Gastrocnemius medialis (tissue), 4 donors: ENCODE results near the gene PHLDA2.

Experiments
- CTCF ChIP-seq, 5 experiments: fragments of 450-650 bp in 3 of 5; fragments of 200-600 bp in 2 of 5; sonication (generic) in 2 of 5; IDR thresholded peaks in 4 of 5; conservative IDR thresholded peaks in 1 of 5; 1 replicate in 4 of 5; 2 replicates in 1 of 5; pipeline ENCODE4 v1.5.1; 2016 to 2019; ENCODE audit warnings: antibody characterized with exemption in 5 of 5, mild to moderate bottlenecking in 3 of 5, moderate library complexity in 3 of 5
- POLR2A ChIP-seq, 2 donors: fragments of 450-650 bp; IDR thresholded peaks; one replicate each; pipeline ENCODE4 v1.6.1; 2017; ENCODE audit warnings: antibody characterized with exemption in 2 of 2, mild to moderate bottlenecking in 2 of 2, moderate library complexity in 2 of 2

- no peak for TF ChIP-seq CTCF (IDR thresholded peaks at IDR 0.05 in 4 of 5, conservative IDR thresholded peaks at IDR 0.05 in 1 of 5)
- no peak for TF ChIP-seq POLR2A (IDR thresholded peaks at IDR 0.05)
Measured at GRCh38 chr11:2897048-2897447, 32.2 kb downstream of the PHLDA2 start.
